ENCODE data around the gene KBTBD13.

- TF ChIP-seq, protein P1, sequence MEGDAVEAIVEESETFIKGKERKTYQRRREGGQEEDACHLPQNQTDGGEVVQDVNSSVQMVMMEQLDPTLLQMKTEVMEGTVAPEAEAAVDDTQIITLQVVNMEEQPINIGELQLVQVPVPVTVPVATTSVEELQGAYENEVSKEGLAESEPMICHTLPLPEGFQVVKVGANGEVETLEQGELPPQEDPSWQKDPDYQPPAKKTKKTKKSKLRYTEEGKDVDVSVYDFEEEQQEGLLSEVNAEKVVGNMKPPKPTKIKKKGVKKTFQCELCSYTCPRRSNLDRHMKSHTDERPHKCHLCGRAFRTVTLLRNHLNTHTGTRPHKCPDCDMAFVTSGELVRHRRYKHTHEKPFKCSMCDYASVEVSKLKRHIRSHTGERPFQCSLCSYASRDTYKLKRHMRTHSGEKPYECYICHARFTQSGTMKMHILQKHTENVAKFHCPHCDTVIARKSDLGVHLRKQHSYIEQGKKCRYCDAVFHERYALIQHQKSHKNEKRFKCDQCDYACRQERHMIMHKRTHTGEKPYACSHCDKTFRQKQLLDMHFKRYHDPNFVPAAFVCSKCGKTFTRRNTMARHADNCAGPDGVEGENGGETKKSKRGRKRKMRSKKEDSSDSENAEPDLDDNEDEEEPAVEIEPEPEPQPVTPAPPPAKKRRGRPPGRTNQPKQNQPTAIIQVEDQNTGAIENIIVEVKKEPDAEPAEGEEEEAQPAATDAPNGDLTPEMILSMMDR (IDR thresholded peaks at IDR 0.05), result peak; percentile 58
- no peak for TF ChIP-seq EZH2 (IDR thresholded peaks at IDR 0.05)
Observed at GRCh38 chr15:65077981-65078352, 1.4 kb downstream of the KBTBD13 start.

All from neural progenitor cell (in vitro differentiated cells).